ENCODE data around the gene ZNF782. TPM values are rescaled to one million over a fixed set of nuclear protein-coding genes. Genes with fewer than 3 reads are reported as not detected.

Gene ZNF782
- total and polyA plus RNA-seq, 2 experiments from 2014 or later, result 4.0 to 10.7 TPM

- Histone ChIP-seq H2AFZ (peak overlapping the region; percentile 62), H3K27ac (peak overlapping the region; percentile 61), H3K36me3 (replicated peaks; ENCODE audit: insufficient read depth, low read depth) (no peaks in the 10 kb centered on the region), H3K27me3 (no peaks in the 10 kb centered on the region), H3K79me2 (peaks cover 9% of the 10 kb centered on the region), H3K4me3 (peak overlapping the region; percentile 60), H4K20me1 (ENCODE audit: insufficient read depth, poor library complexity, severe bottlenecking) (no peaks in the 10 kb centered on the region), H3K4me1 (ENCODE audit: insufficient read depth) (peaks cover 5% of the 10 kb centered on the region), H3K9me3 (ENCODE audit: low read depth) (peaks cover 7% of the 10 kb centered on the region), H3K4me2 (peak overlapping the region; percentile 78), H3K9me2 (replicated peaks; ENCODE audit: insufficient read depth) (no peaks in the 10 kb centered on the region)
- no peak for TF ChIP-seq EZH2phosphoT487 (IDR thresholded peaks at IDR 0.05; ENCODE audit: low read depth, severe bottlenecking, unreplicated experiment)
- TF ChIP-seq, protein P1, sequence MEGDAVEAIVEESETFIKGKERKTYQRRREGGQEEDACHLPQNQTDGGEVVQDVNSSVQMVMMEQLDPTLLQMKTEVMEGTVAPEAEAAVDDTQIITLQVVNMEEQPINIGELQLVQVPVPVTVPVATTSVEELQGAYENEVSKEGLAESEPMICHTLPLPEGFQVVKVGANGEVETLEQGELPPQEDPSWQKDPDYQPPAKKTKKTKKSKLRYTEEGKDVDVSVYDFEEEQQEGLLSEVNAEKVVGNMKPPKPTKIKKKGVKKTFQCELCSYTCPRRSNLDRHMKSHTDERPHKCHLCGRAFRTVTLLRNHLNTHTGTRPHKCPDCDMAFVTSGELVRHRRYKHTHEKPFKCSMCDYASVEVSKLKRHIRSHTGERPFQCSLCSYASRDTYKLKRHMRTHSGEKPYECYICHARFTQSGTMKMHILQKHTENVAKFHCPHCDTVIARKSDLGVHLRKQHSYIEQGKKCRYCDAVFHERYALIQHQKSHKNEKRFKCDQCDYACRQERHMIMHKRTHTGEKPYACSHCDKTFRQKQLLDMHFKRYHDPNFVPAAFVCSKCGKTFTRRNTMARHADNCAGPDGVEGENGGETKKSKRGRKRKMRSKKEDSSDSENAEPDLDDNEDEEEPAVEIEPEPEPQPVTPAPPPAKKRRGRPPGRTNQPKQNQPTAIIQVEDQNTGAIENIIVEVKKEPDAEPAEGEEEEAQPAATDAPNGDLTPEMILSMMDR (IDR thresholded peaks at IDR 0.05; ENCODE audit: poor library complexity), result no peak
- TF ChIP-seq EZH2 (IDR thresholded peaks at IDR 0.05; ENCODE audit: borderline replicate concordance), result no peak
- WGBS (ENCODE audit: low lambda C conversion rate, missing lambda C conversion rate), result 10% methylated on average over 20 of the region's 23 CpGs
- no peak for DNase-seq (ENCODE audit: low spot score)
Observed at GRCh38 chr9:96777426-96777864, 76.9 kb downstream of the ZNF782 start.

- Histone ChIP-seq H4K20me1 (ENCODE audit: insufficient read depth, poor library complexity, severe bottlenecking) (no peaks in the 10 kb centered on the region), H3K9me2 (replicated peaks; ENCODE audit: insufficient read depth) (no peaks in the 10 kb centered on the region), H3K79me2 (peaks cover 13% of the 10 kb centered on the region), H3K4me1 (ENCODE audit: insufficient read depth) (no peaks in the 10 kb centered on the region), H2AFZ (no peak overlapping the region), H3K4me3 (no peak overlapping the region), H3K36me3 (replicated peaks; ENCODE audit: insufficient read depth, low read depth) (peaks cover 15% of the 10 kb centered on the region), H3K27ac (no peak overlapping the region), H3K9me3 (ENCODE audit: low read depth) (peaks cover 61% of the 10 kb centered on the region), H3K4me2 (no peak overlapping the region), H3K27me3 (no peaks in the 10 kb centered on the region)
- no peak for TF ChIP-seq EZH2phosphoT487 (IDR thresholded peaks at IDR 0.05; ENCODE audit: low read depth, severe bottlenecking, unreplicated experiment)
- TF ChIP-seq, protein P1 (IDR thresholded peaks at IDR 0.05; ENCODE audit: poor library complexity), result no peak
- no peak for TF ChIP-seq EZH2 (IDR thresholded peaks at IDR 0.05; ENCODE audit: borderline replicate concordance)
- DNase-seq (ENCODE audit: low spot score), result no peak
- 94% methylated on average over 2 of the region's 2 CpGs for WGBS (ENCODE audit: low lambda C conversion rate, missing lambda C conversion rate)
Observed at GRCh38 chr9:96771124-96771523, 83.2 kb downstream of the ZNF782 start.

DNA sequence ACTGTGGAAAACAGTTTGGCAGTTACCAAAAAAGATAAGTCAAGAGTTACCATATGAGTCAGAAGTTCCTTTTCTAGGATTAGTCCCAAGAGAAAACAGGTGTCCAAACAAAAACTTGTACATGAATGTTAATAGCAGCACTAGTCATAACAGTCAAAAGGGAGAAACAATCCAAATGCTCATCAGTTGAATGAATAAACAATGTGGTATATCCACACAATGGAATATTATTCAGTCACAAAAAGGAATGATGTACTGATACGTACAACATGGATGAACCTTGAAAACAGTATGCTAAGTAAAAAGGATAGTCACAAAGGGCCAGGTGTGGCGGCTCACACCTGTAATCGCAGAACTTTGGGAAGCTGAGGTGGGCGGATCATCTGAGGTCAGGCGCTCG is 84.3 kb downstream of the ZNF782 start:
- peaks cover 23% of the 10 kb centered on the region for H3K36me3 ChIP-seq (replicated peaks; ENCODE audit: insufficient read depth, low read depth)

More for the DNA sequence above, 84.3 kb downstream of the ZNF782 start:
- Histone ChIP-seq H3K27ac (no peak overlapping the region), H3K27me3 (no peaks in the 10 kb centered on the region), H4K20me1 (ENCODE audit: insufficient read depth, poor library complexity, severe bottlenecking) (no peaks in the 10 kb centered on the region), H3K4me1 (ENCODE audit: insufficient read depth) (no peaks in the 10 kb centered on the region), H3K9me2 (replicated peaks; ENCODE audit: insufficient read depth) (no peaks in the 10 kb centered on the region), H3K4me3 (no peak overlapping the region), H3K79me2 (peaks cover 13% of the 10 kb centered on the region), H3K9me3 (ENCODE audit: low read depth) (peaks cover 72% of the 10 kb centered on the region), H3K4me2 (no peak overlapping the region), H2AFZ (no peak overlapping the region)
- TF ChIP-seq EZH2 (IDR thresholded peaks at IDR 0.05; ENCODE audit: borderline replicate concordance) (no peak), EZH2phosphoT487 (IDR thresholded peaks at IDR 0.05; ENCODE audit: low read depth, severe bottlenecking, unreplicated experiment) (no peak)
- TF ChIP-seq, protein P1 (IDR thresholded peaks at IDR 0.05; ENCODE audit: poor library complexity), result no peak
- DNase-seq (ENCODE audit: low spot score), result no peak
- WGBS (ENCODE audit: low lambda C conversion rate, missing lambda C conversion rate), result 99% methylated on average over 6 of the region's 6 CpGs

Other genes starting within 250 kb of the ZNF782 start
- gene CDC14B, start 234.7 kb downstream of the ZNF782 start, total RNA-seq, result 26.2 and 33.4 TPM in 2 replicates
- gene CDC14B, start 234.7 kb downstream of the ZNF782 start, polyA plus RNA-seq, result 11.4 and 15.1 TPM in 2 replicates
- 11.0 and 11.4 TPM in 2 replicates for gene PRXL2C, start 199.2 kb downstream of the ZNF782 start, total RNA-seq
- gene PRXL2C, start 199.2 kb downstream of the ZNF782 start, polyA plus RNA-seq, result 8.8 and 11.6 TPM in 2 replicates
- 9.9 and 11.9 TPM in 2 replicates for gene ZNF510, start 76.4 kb downstream of the ZNF782 start, total RNA-seq
- 2.2 and 3.5 TPM in 2 replicates for gene ZNF510, start 76.4 kb downstream of the ZNF782 start, polyA plus RNA-seq
- 0.13 and 0.32 TPM in 2 replicates for gene NUTM2G, start 74.3 kb upstream of the ZNF782 start, total RNA-seq
- gene NUTM2G, start 74.3 kb upstream of the ZNF782 start, polyA plus RNA-seq, result 0.35 and 0.36 TPM in 2 replicates
- 106 and 107 TPM in 2 replicates for gene CTSV, start 184.6 kb upstream of the ZNF782 start, total RNA-seq
- gene CTSV, start 184.6 kb upstream of the ZNF782 start, polyA plus RNA-seq, result 98.8 and 102 TPM in 2 replicates